ENCODE results near the gene DDAH1.
"Not testable (repeated sequence)": the region's sequence is repeated elsewhere in the genome, so short reads cannot be mapped to it uniquely, and the experiment has no call there.

DNA sequence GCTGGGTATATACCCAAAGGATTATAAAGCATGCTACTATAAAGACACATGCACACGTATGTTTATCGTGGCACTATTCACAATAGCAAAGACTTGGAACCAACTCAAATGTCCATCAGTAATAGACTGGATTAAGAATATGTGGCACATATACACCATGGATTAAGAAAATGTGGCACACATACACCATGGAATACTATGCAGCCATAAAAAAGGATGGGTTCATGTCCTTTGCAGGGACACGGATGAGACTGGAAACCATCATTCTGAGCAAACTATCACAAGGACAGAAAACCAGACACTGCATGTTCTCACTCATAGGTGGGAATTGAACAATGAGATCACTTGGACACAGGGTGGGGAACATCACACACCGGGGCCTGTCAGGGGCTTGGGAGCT is 49.0 kb upstream of the DDAH1 start:
- not testable (repeated sequence) for TF ChIP-seq ATF2 (CRISPR knock-in tag; IDR thresholded peaks at IDR 0.05; ENCODE audit: borderline replicate concordance, low read depth)
- TF ChIP-seq, protein P1, sequence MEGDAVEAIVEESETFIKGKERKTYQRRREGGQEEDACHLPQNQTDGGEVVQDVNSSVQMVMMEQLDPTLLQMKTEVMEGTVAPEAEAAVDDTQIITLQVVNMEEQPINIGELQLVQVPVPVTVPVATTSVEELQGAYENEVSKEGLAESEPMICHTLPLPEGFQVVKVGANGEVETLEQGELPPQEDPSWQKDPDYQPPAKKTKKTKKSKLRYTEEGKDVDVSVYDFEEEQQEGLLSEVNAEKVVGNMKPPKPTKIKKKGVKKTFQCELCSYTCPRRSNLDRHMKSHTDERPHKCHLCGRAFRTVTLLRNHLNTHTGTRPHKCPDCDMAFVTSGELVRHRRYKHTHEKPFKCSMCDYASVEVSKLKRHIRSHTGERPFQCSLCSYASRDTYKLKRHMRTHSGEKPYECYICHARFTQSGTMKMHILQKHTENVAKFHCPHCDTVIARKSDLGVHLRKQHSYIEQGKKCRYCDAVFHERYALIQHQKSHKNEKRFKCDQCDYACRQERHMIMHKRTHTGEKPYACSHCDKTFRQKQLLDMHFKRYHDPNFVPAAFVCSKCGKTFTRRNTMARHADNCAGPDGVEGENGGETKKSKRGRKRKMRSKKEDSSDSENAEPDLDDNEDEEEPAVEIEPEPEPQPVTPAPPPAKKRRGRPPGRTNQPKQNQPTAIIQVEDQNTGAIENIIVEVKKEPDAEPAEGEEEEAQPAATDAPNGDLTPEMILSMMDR (IDR thresholded peaks at IDR 0.05), result not testable (repeated sequence)

Data from WTC11 (cell line).